Activated naive CD8-positive, alpha-beta T cell treated with anti-CD3 and anti-CD28 coated beads for 36 hours (primary cell): ENCODE measurements around the gene DOCK2. TPM values are rescaled to one million over a fixed set of nuclear protein-coding genes. Genes with fewer than 3 reads are reported as not detected.

ENCODE experiments used
- DNase-seq: peaks from one replicate; pipeline ENCODE4 v3.0.0; 2021
- H3K27ac Mint-ChIP-seq: one replicate; pipeline ENCODE4 v1.8.0; 2022; ENCODE audit warnings: mild to moderate bottlenecking, moderate library complexity, mixed read lengths
- H3K27me3 Mint-ChIP-seq: one replicate; pipeline ENCODE4 v1.8.0; 2022; ENCODE audit warnings: mild to moderate bottlenecking, mixed read lengths
- H3K36me3 Mint-ChIP-seq: one replicate; pipeline ENCODE4 v1.8.0; 2021; ENCODE audit warnings: mild to moderate bottlenecking, mixed read lengths
- H3K4me1 Mint-ChIP-seq: one replicate; pipeline ENCODE4 v1.8.0; 2021; ENCODE audit warnings: mixed read lengths
- H3K4me3 Mint-ChIP-seq: one replicate; pipeline ENCODE4 v1.8.0; 2022; ENCODE audit warnings: mild to moderate bottlenecking, moderate library complexity, mixed read lengths
- H3K9me3 Mint-ChIP-seq: one replicate; pipeline ENCODE4 v1.8.0; 2022; ENCODE audit warnings: mixed read lengths
- total RNA-seq, 2 experiments: library from RNA; stranded (reverse); gene quantifications; one replicate each; pipeline ENCODE4 v1.2.3, GENCODE V29; 2021

DOCK2 gene
- total RNA-seq, 2 experiments from 2014 or later: 149 TPM

DNA sequence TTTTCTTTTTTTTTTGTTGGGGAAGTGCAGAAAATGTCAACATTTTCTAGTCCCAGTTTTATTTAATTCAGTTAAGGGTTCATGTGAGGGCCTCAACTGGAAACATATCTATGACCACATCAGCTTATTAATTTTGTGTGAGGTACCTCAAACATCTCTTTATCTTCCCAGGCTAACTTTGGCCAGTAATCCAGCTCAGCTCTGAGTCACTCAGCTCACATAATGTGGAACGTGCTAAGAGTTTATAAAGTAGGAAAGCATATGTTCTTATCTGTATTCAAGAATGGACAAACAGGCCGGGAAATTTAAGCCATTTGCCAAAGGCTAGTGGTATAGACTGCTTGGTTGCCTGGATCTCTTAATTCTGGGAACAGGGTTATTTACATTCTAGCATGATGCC, 224.9 kb downstream of the DOCK2 start:
- H3K9me3 Mint-ChIP-seq: no peaks in the 10 kb centered on the region
- H3K27me3 Mint-ChIP-seq: no peaks in the 10 kb centered on the region
- DNase-seq: no peak
- H3K4me1 Mint-ChIP-seq: peaks cover 8% of the 10 kb centered on the region
- H3K27ac Mint-ChIP-seq: no peak overlapping the region
- H3K36me3 Mint-ChIP-seq: peaks cover 27% of the 10 kb centered on the region
- no peak overlapping the region for H3K4me3 Mint-ChIP-seq

- no peak overlapping the region for H3K27ac Mint-ChIP-seq
- peaks cover 23% of the 10 kb centered on the region for H3K36me3 Mint-ChIP-seq
- H3K4me1 Mint-ChIP-seq: peaks cover 8% of the 10 kb centered on the region
- DNase-seq: no peak
- H3K9me3 Mint-ChIP-seq: no peaks in the 10 kb centered on the region
- H3K27me3 Mint-ChIP-seq: no peaks in the 10 kb centered on the region
- no peak overlapping the region for H3K4me3 Mint-ChIP-seq
Observed at GRCh38 chr5:169862391-169862811, 225.3 kb downstream of the DOCK2 start.

GRCh38 chr5:169864483-169864882, 227.4 kb downstream of the DOCK2 start:
- Mint-ChIP-seq H3K9me3 (no peaks in the 10 kb centered on the region), H3K27me3 (no peaks in the 10 kb centered on the region), H3K4me1 (peaks cover 5% of the 10 kb centered on the region), H3K36me3 (peaks cover 21% of the 10 kb centered on the region), H3K4me3 (no peak overlapping the region), H3K27ac (no peak overlapping the region)
- DNase-seq: no peak

DNA sequence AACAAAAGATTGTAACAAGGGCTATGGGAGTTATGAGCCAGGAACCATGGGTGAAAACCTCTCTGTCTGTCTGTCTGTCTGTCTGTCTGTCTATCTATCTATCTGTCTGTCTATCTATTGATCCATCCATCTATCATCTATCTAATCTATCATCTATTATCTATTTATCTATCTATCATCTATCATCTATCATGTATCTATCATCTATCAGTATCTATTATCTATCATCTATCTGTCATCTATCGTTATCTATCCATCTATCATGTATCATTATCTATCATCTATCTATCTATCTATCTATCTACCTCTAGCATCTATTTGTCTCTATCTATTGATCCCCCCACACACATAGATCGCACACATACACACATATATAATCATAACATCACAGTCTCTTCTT, 230.3 kb downstream of the DOCK2 start:
- Mint-ChIP-seq H3K9me3 (no peaks in the 10 kb centered on the region), H3K4me3 (no peak overlapping the region), H3K4me1 (peaks cover 5% of the 10 kb centered on the region), H3K27ac (no peak overlapping the region), H3K36me3 (peaks cover 19% of the 10 kb centered on the region), H3K27me3 (no peaks in the 10 kb centered on the region)
- DNase-seq: no peak

- H3K27ac Mint-ChIP-seq: no peak overlapping the region
Observed at GRCh38 chr5:169869066-169869465, 232.0 kb downstream of the DOCK2 start.

DNA sequence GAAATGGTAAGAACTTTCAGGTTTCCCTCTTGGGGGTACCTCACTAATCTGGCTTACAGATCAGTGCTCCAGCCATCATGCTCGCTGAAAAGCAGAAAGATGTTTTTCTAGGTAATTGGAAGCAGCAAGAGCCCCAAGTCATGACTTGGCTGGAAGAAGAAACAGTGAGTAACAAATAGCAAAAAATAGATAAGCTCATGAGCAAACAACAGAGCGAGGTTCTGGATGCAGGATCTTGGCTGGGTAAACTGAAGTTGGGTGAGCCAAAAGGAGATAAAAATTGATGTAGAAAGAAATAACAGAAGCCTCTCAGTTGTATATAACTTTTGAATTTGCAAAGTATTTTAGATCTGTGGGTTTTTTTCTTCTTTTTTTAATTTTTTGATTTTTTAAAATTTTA, 233.1 kb downstream of the DOCK2 start:
- H3K4me3 Mint-ChIP-seq: no peak overlapping the region
- no peaks in the 10 kb centered on the region for H3K9me3 Mint-ChIP-seq
- no peak overlapping the region for H3K27ac Mint-ChIP-seq
- no peak for DNase-seq
- no peaks in the 10 kb centered on the region for H3K27me3 Mint-ChIP-seq
- peaks cover 14% of the 10 kb centered on the region for H3K36me3 Mint-ChIP-seq
- peaks cover 3% of the 10 kb centered on the region for H3K4me1 Mint-ChIP-seq

More at GRCh38 chr5:169869066-169869465, 232.0 kb downstream of the DOCK2 start:
- Mint-ChIP-seq H3K4me3 (no peak overlapping the region), H3K27me3 (no peaks in the 10 kb centered on the region), H3K36me3 (peaks cover 19% of the 10 kb centered on the region), H3K4me1 (peaks cover 3% of the 10 kb centered on the region), H3K9me3 (no peaks in the 10 kb centered on the region)
- no peak for DNase-seq

GRCh38 chr5:169871826-169872490, 234.9 kb downstream of the DOCK2 start:
- Mint-ChIP-seq H3K27me3 (no peaks in the 10 kb centered on the region), H3K4me3 (no peak overlapping the region)

DNA sequence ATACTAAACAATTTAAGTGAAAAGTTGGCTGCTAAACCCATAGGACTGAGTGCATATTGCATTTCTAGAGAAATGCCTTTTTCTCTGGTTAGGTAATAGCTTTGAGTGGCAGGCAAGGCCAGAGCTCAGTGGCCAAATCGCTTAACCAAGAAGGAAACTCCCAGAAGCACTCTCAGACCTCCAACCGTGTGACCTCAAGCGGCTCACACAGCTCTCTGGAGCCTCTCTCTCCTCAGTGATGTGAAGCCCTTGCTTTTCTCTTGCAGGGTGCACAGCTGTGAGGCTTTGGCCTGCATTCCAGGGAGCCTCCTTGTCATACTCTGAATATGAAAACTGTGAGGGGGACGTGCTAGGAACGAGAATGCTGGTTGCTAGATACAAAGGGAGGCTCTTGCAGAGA, 236.6 kb downstream of the DOCK2 start:
- H3K36me3 Mint-ChIP-seq: peaks cover 15% of the 10 kb centered on the region
- H3K9me3 Mint-ChIP-seq: no peaks in the 10 kb centered on the region
- H3K4me3 Mint-ChIP-seq: no peak overlapping the region
- H3K4me1 Mint-ChIP-seq: peaks cover 5% of the 10 kb centered on the region
- no peak for DNase-seq
- H3K27ac Mint-ChIP-seq: no peak overlapping the region
- no peaks in the 10 kb centered on the region for H3K27me3 Mint-ChIP-seq

More at GRCh38 chr5:169871826-169872490, 234.9 kb downstream of the DOCK2 start:
- no peak for DNase-seq
- Mint-ChIP-seq H3K36me3 (peaks cover 18% of the 10 kb centered on the region), H3K27ac (no peak overlapping the region), H3K9me3 (no peaks in the 10 kb centered on the region), H3K4me1 (peaks cover 3% of the 10 kb centered on the region)

- no peaks in the 10 kb centered on the region for H3K9me3 Mint-ChIP-seq
- H3K27me3 Mint-ChIP-seq: no peaks in the 10 kb centered on the region
- H3K36me3 Mint-ChIP-seq: peaks cover 17% of the 10 kb centered on the region
Observed at GRCh38 chr5:169874621-169875020, 237.5 kb downstream of the DOCK2 start.

GRCh38 chr5:169875091-169875728, 238.1 kb downstream of the DOCK2 start:
- peaks cover 5% of the 10 kb centered on the region for H3K4me1 Mint-ChIP-seq
- DNase-seq: no peak
- H3K4me3 Mint-ChIP-seq: no peak overlapping the region
- no peaks in the 10 kb centered on the region for H3K27me3 Mint-ChIP-seq
- no peaks in the 10 kb centered on the region for H3K9me3 Mint-ChIP-seq
- H3K27ac Mint-ChIP-seq: no peak overlapping the region
- peaks cover 17% of the 10 kb centered on the region for H3K36me3 Mint-ChIP-seq

More at GRCh38 chr5:169874621-169875020, 237.5 kb downstream of the DOCK2 start:
- Mint-ChIP-seq H3K4me1 (peaks cover 5% of the 10 kb centered on the region), H3K27ac (no peak overlapping the region), H3K4me3 (no peak overlapping the region)
- no peak for DNase-seq

GRCh38 chr5:169875731-169876130, 238.7 kb downstream of the DOCK2 start:
- no peak for DNase-seq
- H3K4me1 Mint-ChIP-seq: peaks cover 5% of the 10 kb centered on the region

DNA sequence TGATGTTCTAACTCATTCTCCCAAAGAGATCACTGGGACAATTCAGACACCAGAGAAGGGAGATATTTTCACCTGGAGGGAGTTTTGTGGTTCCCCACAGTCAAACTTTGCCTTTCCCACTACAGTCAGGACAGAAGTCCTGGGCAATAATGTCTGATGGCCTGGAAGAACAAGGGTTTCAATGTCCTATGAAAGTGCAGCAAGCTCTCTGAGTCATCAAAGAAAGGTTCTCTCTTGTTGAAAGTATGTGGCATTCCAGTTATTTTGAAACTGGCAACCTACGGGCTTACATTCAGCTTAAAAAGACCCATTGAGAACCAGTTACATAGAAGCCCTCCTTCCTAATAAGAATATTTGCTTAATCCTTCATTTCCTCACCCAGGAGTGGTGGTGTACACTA, 239.3 kb downstream of the DOCK2 start:
- no peak overlapping the region for H3K4me3 Mint-ChIP-seq
- DNase-seq: no peak
- no peaks in the 10 kb centered on the region for H3K27me3 Mint-ChIP-seq
- H3K36me3 Mint-ChIP-seq: peaks cover 17% of the 10 kb centered on the region
- H3K27ac Mint-ChIP-seq: no peak overlapping the region
- H3K4me1 Mint-ChIP-seq: peaks cover 5% of the 10 kb centered on the region
- no peaks in the 10 kb centered on the region for H3K9me3 Mint-ChIP-seq

More at GRCh38 chr5:169875731-169876130, 238.7 kb downstream of the DOCK2 start:
- Mint-ChIP-seq H3K4me3 (no peak overlapping the region), H3K36me3 (peaks cover 17% of the 10 kb centered on the region), H3K27me3 (no peaks in the 10 kb centered on the region), H3K27ac (no peak overlapping the region), H3K9me3 (no peaks in the 10 kb centered on the region)

DNA sequence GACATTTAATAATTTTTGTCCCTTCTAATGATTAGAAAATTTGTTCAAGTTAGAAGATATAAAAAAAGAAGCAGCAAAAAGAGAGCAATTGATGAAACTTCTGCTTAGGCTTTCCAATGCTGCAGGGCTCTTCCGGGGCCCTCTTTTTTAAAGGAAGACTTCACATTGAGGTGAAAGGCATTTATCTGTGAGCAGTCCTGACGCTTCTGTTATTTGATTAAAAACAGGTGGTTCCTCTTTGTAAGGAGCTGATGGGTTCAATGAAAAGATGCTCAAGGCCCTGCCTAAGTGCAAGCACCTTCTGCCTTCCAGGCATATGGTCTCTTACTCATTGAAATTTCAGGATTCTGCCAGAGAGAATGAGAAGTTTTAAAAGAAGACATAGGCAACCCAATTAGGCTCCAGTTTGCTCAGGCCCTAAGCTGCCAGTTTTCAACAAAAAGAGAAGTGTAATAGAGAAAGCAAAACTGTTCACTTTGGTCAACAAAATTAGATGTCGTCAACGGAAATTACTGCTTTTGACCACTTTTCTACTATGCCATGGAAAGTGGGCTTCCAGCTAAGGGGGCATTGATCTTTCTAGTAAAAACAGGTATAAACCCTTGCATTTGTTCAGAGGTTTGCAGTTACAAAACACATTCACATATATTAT, 243.1 kb downstream of the DOCK2 start:
- Mint-ChIP-seq H3K36me3 (peaks cover 32% of the 10 kb centered on the region), H3K4me1 (peaks cover 11% of the 10 kb centered on the region), H3K27me3 (no peaks in the 10 kb centered on the region), H3K4me3 (no peak overlapping the region), H3K9me3 (no peaks in the 10 kb centered on the region), H3K27ac (no peak overlapping the region)
- DNase-seq: no peak

DNA sequence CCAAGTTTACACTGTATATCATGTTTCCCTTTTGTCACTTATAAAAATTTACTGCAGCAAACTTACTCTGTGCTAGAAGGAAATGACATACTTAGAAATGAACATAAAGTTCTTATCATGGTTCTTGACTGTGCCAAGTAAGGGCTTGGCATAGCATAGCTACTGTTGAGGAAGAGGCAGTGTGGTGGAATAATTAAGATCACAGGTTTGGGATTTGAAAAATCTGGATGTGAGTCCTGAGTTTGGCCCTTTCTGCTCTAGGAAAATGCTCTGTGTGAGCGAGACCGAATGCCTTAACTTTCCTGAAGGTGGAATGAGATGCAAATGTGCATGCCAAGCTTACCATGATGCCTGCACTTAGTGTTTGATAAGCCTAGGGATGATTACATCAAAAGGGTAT, 243.7 kb downstream of the DOCK2 start:
- DNase-seq: no peak
- no peak overlapping the region for H3K4me3 Mint-ChIP-seq
- no peaks in the 10 kb centered on the region for H3K27me3 Mint-ChIP-seq
- peaks cover 35% of the 10 kb centered on the region for H3K36me3 Mint-ChIP-seq
- H3K27ac Mint-ChIP-seq: no peak overlapping the region
- peaks cover 11% of the 10 kb centered on the region for H3K4me1 Mint-ChIP-seq
- no peaks in the 10 kb centered on the region for H3K9me3 Mint-ChIP-seq

- no peaks in the 10 kb centered on the region for H3K27me3 Mint-ChIP-seq
- no peak overlapping the region for H3K4me3 Mint-ChIP-seq
- peaks cover 30% of the 10 kb centered on the region for H3K36me3 Mint-ChIP-seq
- DNase-seq: no peak
- H3K9me3 Mint-ChIP-seq: no peaks in the 10 kb centered on the region
- H3K4me1 Mint-ChIP-seq: peaks cover 8% of the 10 kb centered on the region
- no peak overlapping the region for H3K27ac Mint-ChIP-seq
Observed at GRCh38 chr5:169881702-169882303, 244.7 kb downstream of the DOCK2 start.
